IMR-90 (cell line): Measurements from ENCODE around the gene TMED6. TPM values are rescaled to one million over a fixed set of nuclear protein-coding genes. Genes with fewer than 3 reads are reported as not detected.

Experiments
- ATAC-seq: fragments of 200-7000 bp; cut with Tn5 transposase; 2 replicates; pipeline ENCODE4 v1.9.1; 2020; ENCODE audit warnings: low read depth, mild to moderate bottlenecking, moderate library complexity
- BruUV-seq: library from RNA; stranded (reverse); fragments of 400-500 nt; replicated peaks from 2 replicates; lab custom pipeline; 2021; lab: Mats Ljungman, UMichigan
- CTCF ChIA-PET: fragments of 300-600 bp; formaldehyde crosslinking; extraction: SDS; loops from one replicate; lab custom pipeline; 2021; ENCODE audit warnings: antibody characterized with exemption; lab: Yijun Ruan, JAX
- POLR2A ChIA-PET: fragments of 300-600 bp; sonication (Branson Sonifier 250); formaldehyde crosslinking; loops from one replicate; lab custom pipeline; 2022; ENCODE audit warnings: antibody characterized with exemption; ENCODE audit not compliant: unreplicated experiment; lab: Charles Lee
- DNase-seq: peaks from one replicate; pipeline ENCODE4 v3.0.0; 2013
- H2AFZ ChIP-seq: replicated peaks from 2 replicates; pipeline ENCODE3; 2013; ENCODE audit warnings: low read length, mild to moderate bottlenecking; ENCODE audit not compliant: poor library complexity
- H2AK5ac ChIP-seq: 2 replicates; pipeline ENCODE4 v1.6.1; 2013; ENCODE audit warnings: low read depth, low read length, inconsistent platforms
- H2AK9ac ChIP-seq: replicated peaks from 2 replicates; pipeline ENCODE3; 2013; ENCODE audit warnings: mild to moderate bottlenecking, low read depth, low read length, moderate library complexity; ENCODE audit not compliant: poor library complexity
- H2BK120ac ChIP-seq: 2 replicates; pipeline ENCODE4 v1.6.1; 2013; ENCODE audit warnings: low read depth, low read length, inconsistent platforms
- H2BK15ac ChIP-seq: 3 replicates; pipeline ENCODE4 v1.6.1; 2013; ENCODE audit warnings: low read depth, low read length, inconsistent platforms
- H2BK20ac ChIP-seq: 2 replicates; pipeline ENCODE4 v1.6.1; 2013; ENCODE audit warnings: low read depth, mild to moderate bottlenecking, inconsistent platforms, low read length, moderate library complexity
- H2BK5ac ChIP-seq: 2 replicates; pipeline ENCODE4 v1.6.1; 2013; ENCODE audit warnings: mild to moderate bottlenecking, low read depth, low read length, inconsistent platforms; ENCODE audit not compliant: poor library complexity, severe bottlenecking
- H3K14ac ChIP-seq: replicated peaks from 2 replicates; pipeline ENCODE4 v1.6.1; 2013; ENCODE audit warnings: low read depth, low read length, inconsistent platforms
- H3K18ac ChIP-seq: 2 replicates; pipeline ENCODE4 v1.6.1; 2013; ENCODE audit warnings: low read depth, low read length, control low read depth
- H3K23ac ChIP-seq: 2 replicates; pipeline ENCODE4 v1.6.1; 2013; ENCODE audit warnings: low read depth, low read length, inconsistent platforms
- H3K27ac ChIP-seq: 2 replicates; pipeline ENCODE4 v1.5.1; 2013; ENCODE audit warnings: mild to moderate bottlenecking, control low read depth, low read length; ENCODE audit not compliant: insufficient read depth
- H3K27me3 ChIP-seq: 2 replicates; pipeline ENCODE4 v1.6.1; 2013; ENCODE audit warnings: low read length; ENCODE audit not compliant: control insufficient read depth, insufficient read depth
- H3K36me3 ChIP-seq: 2 replicates; pipeline ENCODE4 v1.6.1; 2013; ENCODE audit warnings: low read length, mixed read lengths; ENCODE audit not compliant: control insufficient read depth, insufficient read depth
- H3K4ac ChIP-seq: 2 replicates; pipeline ENCODE4 v1.6.1; 2013; ENCODE audit warnings: low read depth, low read length, inconsistent platforms
- H3K4me1 ChIP-seq: 2 replicates; pipeline ENCODE4 v1.6.1; 2013; ENCODE audit warnings: low read length, mixed read lengths; ENCODE audit not compliant: control insufficient read depth, insufficient read depth
- H3K4me2 ChIP-seq: 2 replicates; pipeline ENCODE4 v1.6.1; 2013; ENCODE audit warnings: low read depth, mild to moderate bottlenecking, control low read depth, low read length, moderate library complexity
- H3K4me3 ChIP-seq: 2 replicates; pipeline ENCODE4 v1.5.1; 2013; ENCODE audit warnings: low read depth, mild to moderate bottlenecking, control low read depth, low read length, moderate library complexity; ENCODE audit not compliant: insufficient read depth
- H3K56ac ChIP-seq: 2 replicates; pipeline ENCODE4 v1.6.1; 2013; ENCODE audit warnings: low read length, inconsistent platforms; ENCODE audit not compliant: insufficient read depth; ENCODE audit errors: extremely low read depth
- H3K79me1 ChIP-seq, 2 experiments: 2 replicates each; pipeline ENCODE4 v1.6.1; 2013; ENCODE audit warnings: low read length in 2 of 2, inconsistent platforms in 1 of 2, low read depth in 1 of 2
- H3K9ac ChIP-seq: 2 replicates; pipeline ENCODE4 v1.6.1; 2013; ENCODE audit warnings: low read depth, low read length, control low read depth
- H3K9me1 ChIP-seq: 2 replicates; pipeline ENCODE4 v1.6.1; 2013; ENCODE audit warnings: low read length, inconsistent platforms; ENCODE audit not compliant: insufficient read depth
- H3K9me3 ChIP-seq: 2 replicates; pipeline ENCODE4 v1.6.1; 2013; ENCODE audit warnings: low read length; ENCODE audit not compliant: control insufficient read depth, insufficient read depth
- H4K20me1 ChIP-seq: 2 replicates; pipeline ENCODE4 v1.6.1; 2013; ENCODE audit warnings: low read length, inconsistent platforms; ENCODE audit not compliant: insufficient read depth
- H4K5ac ChIP-seq: 2 replicates; pipeline ENCODE4 v1.6.1; 2013; ENCODE audit warnings: mild to moderate bottlenecking, low read depth, low read length, control low read depth
- H4K8ac ChIP-seq, 2 experiments: 2 replicates each; pipeline ENCODE4 v1.6.1; 2013; ENCODE audit warnings: low read depth in 2 of 2, low read length in 2 of 2, control low read depth in 1 of 2, inconsistent platforms in 1 of 2
- H4K91ac ChIP-seq: 2 replicates; pipeline ENCODE4 v1.6.1; 2013; ENCODE audit warnings: low read depth, low read length, inconsistent platforms; ENCODE audit not compliant: insufficient read depth
- FOS ChIP-seq: fragments of 150-350 bp; IDR thresholded peaks from 2 replicates; pipeline ENCODE4 v1.6.1; 2016; ENCODE audit warnings: low read depth, low read length
- MAFK ChIP-seq: IDR thresholded peaks from 2 replicates; pipeline ENCODE4 v1.6.1; 2012; ENCODE audit warnings: low read depth, low read length, improper control_type of control experiment
- MAZ ChIP-seq: IDR thresholded peaks from 2 replicates; pipeline ENCODE4 v1.6.1; 2012; ENCODE audit warnings: low read depth, mild to moderate bottlenecking, low read length, improper control_type of control experiment, moderate library complexity, borderline replicate concordance
- MXI1 ChIP-seq: IDR thresholded peaks from 2 replicates; pipeline ENCODE4 v1.6.1; 2012; ENCODE audit warnings: low read depth, mild to moderate bottlenecking, low read length, moderate library complexity, borderline replicate concordance
- WGBS, 2 experiments: methylation state at CpG; one replicate each; pipeline versions ENCODE4 v1.1.5 to v1.1.7; 2013; ENCODE audit warnings: missing lambda C conversion rate in 2 of 2; ENCODE audit not compliant: insufficient read length in 1 of 2; ENCODE audit errors: extremely low coverage in 2 of 2; 5-methylcytosine and 5-hydroxymethylcytosine counted together
- dilution Hi-C: fragments of 300-500 bp; cut with HindIII; formaldehyde crosslinking; loops from one replicate; pipeline ENCODE4 v1.14.3; 2018; ENCODE audit warnings: low sequenced_read_pairs; ENCODE audit not compliant: unreplicated experiment
- in situ Hi-C: fragments of 300-500 bp; cut with MboI; formaldehyde crosslinking; loops from 3 replicates; pipeline ENCODE4 v1.14.3; 2019; ENCODE audit warnings: low sequenced_read_pairs, inconsistent platforms, mixed read lengths
- intact Hi-C: fragments of 100-400 bp; cut with micrococcal nuclease; formaldehyde crosslinking; loops from 2 replicates; pipeline ENCODE4 v1.10.0; 2022
- polyA plus RNA-seq, 3 experiments: library from polyadenylated mRNA; depleted of rRNA; stranded (reverse); fragments of >200 nt; gene quantifications; 2 replicates each; pipeline ENCODE4 v1.2.3, GENCODE V29; 2012; ENCODE audit warnings: low replicate concordance in 1 of 3
- total RNA-seq: library from RNA; depleted of rRNA; stranded (reverse); fragments of >200 nt; gene quantifications from 2 replicates; pipeline ENCODE4 v1.2.3, GENCODE V29; 2012

TMED6 gene
- total and polyA plus RNA-seq, 2 of the 4 experiments (the other 2 are of a cell fraction) = 0.10 TPM; not detected in 1

DNA sequence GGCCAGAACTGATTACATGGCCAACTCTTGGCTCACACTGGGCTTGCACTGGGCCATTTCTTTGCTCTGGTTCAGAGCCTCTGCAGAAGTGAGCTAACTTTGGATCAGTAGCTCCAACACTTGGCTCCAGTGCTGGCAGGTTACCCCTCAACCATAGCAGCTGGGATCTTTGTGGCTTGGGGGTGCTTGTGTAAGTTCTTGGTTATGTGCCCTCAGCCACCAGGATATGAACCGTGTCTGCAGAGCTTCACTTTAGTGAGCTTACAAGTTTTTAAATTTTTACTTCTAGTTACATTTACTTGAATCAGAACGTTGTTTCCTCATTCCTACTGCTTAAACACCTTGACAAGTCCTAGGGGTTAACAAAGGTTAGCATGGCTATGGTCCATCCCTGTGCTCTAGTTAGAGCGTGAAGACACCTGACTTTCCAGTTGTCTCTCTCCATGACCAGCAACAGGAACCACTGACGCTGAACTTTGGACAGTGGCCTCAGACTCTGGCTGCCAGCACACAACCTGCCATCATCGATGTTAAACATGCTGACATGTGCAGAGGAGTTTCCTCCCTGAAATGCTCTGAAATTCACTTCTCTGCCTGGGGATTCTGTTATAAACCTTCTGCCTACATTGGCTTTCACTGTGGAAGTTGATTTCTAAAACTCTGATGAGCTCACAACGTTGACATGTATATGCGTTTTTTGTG is 25.3 kb downstream of the TMED6 start:
- BruUV-seq = no TSS peak
- Histone ChIP-seq H3K27ac (no peak overlapping the region), H3K14ac (no peak overlapping the region), H2AFZ (no peak overlapping the region), H4K91ac (no peak overlapping the region), H4K5ac (no peak overlapping the region), H3K79me1 (peaks cover 38 to 82% of the 10 kb centered on the region in 2 experiments), H2BK120ac (no peak overlapping the region), H3K9me3 (no peaks in the 10 kb centered on the region), H4K8ac (no peak overlapping the region), H3K9me1 (peaks cover 13% of the 10 kb centered on the region), H2AK9ac (peak overlapping the region; percentile 52), H3K36me3 (peaks cover 50% of the 10 kb centered on the region), H3K4me3 (no peak overlapping the region), H3K4me2 (no peak overlapping the region), H3K23ac (no peak overlapping the region), H3K27me3 (no peaks in the 10 kb centered on the region), H3K4ac (no peak overlapping the region), H3K9ac (no peak overlapping the region), H2BK20ac (no peak overlapping the region), H3K18ac (no peak overlapping the region), H4K20me1 (peaks cover 72% of the 10 kb centered on the region), H2AK5ac (no peak overlapping the region), H2BK5ac (no peak overlapping the region), H3K4me1 (peaks cover 12% of the 10 kb centered on the region), H2BK15ac (no peak overlapping the region), H3K56ac (no peak overlapping the region)
- ATAC-seq = no peak
- intact Hi-C loops (no loop called here), dilution Hi-C loops (no loop called here), in situ Hi-C loops (no loop called here)
- DNase-seq = no peak
- TF ChIP-seq FOS = no peak
- TF ChIP-seq MXI1 = no peak
- TF ChIP-seq MAZ = no peak
- TF ChIP-seq MAFK = no peak
- ChIA-PET CTCF (interaction anchor here (0.6 kb wide), 1 partner anchor 167 kb away, joined by 3 read pairs; no protein-coding TSS in a partner anchor), POLR2A (interaction anchor here (0.5 kb wide), 1 partner anchor 66 kb away, joined by 3 read pairs; no protein-coding TSS in a partner anchor)
- 89% methylated on average over 4 of the region's 7 CpGs; no CpG with 5 or more reads in 1 of the 2 experiments for WGBS, 2 experiments
